GM18951 (cell line): ENCODE results near the gene ADGRL4.

Source experiments
- POLR2A ChIP-seq: IDR thresholded peaks from 4 replicates; pipeline ENCODE4 v1.6.1; 2011; ENCODE audit warnings: mild to moderate bottlenecking; ENCODE audit not compliant: insufficient read length, insufficient read depth; ENCODE audit errors: extremely low read depth
- in situ Hi-C: fragments of 300-500 bp; cut with MboI; formaldehyde crosslinking; loops from one replicate; pipeline ENCODE4 v1.12.0; 2022; ENCODE audit warnings: low sequenced_read_pairs, mixed read lengths, inconsistent platforms; ENCODE audit not compliant: unreplicated experiment

ADGRL4 gene

DNA sequence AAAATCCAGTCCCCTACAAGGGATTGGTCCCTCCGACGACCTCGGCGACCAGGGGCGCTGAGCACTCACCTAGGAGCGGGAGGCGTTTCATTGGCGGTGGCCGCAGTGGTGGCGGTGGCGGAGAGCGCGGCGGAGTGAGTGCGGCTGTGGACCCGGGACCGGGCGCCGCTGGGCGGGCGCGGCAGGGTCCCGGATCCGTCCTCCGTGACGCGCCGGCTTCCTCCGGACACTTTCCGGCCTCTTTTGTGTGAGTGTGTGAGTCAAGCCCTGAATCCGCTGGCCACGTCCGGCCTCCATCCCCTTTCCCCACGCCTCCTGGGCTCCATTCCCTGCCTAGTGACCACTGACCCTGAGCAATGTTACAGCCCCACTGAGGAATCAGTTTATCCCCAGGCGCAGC, at the start of gene ADGRL4:
Gene ADGRL4 (minus strand): TSS at position 167 of the 400 bp plus-strand sequence. CDS start 76 bp downstream, at position 91.
- in situ Hi-C loops = no loop called here
- no peak for TF ChIP-seq POLR2A

DNA sequence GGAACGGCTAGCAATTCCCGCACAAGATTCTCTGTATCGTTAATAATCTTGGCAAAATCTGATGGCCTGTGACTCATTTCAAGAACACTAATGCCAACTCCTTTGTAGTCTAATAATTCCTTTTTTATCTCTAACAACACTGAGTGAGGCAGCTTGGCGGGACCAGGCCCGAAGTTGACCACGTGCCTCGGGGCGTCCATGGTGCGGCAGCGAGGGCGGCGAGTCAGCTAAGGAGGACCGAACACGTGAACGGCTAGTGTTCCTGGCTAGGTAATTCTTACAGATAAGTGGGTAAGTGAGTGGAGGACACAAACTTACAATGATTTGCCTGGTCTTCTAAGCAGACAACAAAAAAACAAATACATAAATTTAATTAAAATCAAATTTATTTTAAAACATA, 49.3 kb upstream of the ADGRL4 start:
- TF ChIP-seq POLR2A = no peak
- in situ Hi-C loops = no loop called here

DNA sequence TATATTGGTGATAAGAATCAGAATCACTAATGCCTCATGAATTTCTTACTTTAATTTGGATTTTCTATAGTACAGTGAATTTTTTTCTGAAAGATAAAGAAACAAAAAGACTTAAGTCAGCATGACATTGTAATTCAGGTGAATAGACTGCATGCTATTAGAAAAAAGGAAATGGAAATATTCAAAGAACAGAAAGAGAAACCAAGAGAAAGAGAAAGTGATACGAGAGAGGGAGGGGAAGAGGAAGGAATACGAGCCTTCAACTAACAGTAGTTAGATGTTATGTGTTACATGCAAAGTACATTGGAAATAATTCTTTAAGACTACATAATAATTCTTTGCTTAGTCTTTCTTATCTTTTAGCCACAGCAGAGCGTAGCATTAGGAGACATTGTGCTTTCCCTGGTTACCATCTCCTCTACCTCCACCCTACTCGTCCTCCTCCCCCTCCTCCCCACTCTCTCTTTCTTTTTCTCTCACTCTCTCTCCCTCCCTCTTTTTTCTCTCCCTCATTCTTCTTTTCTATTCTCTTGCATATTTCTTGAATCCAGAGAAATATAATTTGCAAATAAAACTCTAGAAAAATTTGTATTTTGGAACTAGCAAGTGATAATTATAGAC, 46.4 kb upstream of the ADGRL4 start:
- in situ Hi-C loops = no loop called here
- no peak for TF ChIP-seq POLR2A

GRCh38 chr1:79044974-79045650, 38.6 kb upstream of the ADGRL4 start:
- no peak for TF ChIP-seq POLR2A
- in situ Hi-C loops = no loop called here

- in situ Hi-C loops = no loop called here
These were observed 37.0 kb upstream of the ADGRL4 start for GRCh38 chr1:79043506-79043905.

DNA sequence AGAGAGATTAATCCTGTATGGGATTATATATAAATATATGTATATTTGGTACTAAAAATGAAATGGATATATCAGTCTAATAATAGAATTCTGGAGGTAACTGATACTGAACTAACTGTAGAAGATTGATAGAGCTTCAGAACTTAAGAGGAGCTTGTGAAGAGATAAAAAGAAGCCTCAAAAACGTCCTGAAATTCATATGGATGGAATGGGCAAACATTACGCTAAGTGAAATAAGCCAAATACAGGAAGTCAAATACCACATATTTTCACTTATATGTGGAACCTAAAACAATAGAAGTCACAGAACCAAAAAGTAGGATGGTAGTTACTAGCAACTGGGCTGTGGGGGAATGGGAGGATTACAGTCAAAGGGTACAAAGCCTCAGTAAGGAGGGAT, 36.0 kb upstream of the ADGRL4 start:
- in situ Hi-C loops = no loop called here
- no peak for TF ChIP-seq POLR2A

More at GRCh38 chr1:79043506-79043905, 37.0 kb upstream of the ADGRL4 start:
- no peak for TF ChIP-seq POLR2A

DNA sequence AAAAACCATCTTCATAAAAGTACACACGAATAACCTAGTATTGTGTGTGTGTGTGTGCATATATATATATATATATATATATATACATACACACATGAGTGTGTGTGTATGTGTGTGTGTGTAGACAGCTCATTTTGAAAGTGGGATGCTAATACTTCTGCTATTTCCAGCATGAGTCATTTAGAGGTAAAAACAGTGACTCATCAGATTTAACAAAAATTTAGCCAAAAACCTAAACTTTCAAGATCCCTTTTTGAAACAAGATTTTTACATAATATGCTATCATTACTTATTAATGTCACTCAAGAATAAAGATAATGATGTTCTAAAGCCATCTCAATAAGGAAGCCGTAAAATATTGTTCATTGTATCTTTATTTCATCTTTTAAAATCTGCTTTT, 35.6 kb upstream of the ADGRL4 start:
- in situ Hi-C loops = no loop called here
- TF ChIP-seq POLR2A = no peak

GRCh38 chr1:79041666-79042065, 35.1 kb upstream of the ADGRL4 start:
- in situ Hi-C loops = no loop called here
- no peak for TF ChIP-seq POLR2A

DNA sequence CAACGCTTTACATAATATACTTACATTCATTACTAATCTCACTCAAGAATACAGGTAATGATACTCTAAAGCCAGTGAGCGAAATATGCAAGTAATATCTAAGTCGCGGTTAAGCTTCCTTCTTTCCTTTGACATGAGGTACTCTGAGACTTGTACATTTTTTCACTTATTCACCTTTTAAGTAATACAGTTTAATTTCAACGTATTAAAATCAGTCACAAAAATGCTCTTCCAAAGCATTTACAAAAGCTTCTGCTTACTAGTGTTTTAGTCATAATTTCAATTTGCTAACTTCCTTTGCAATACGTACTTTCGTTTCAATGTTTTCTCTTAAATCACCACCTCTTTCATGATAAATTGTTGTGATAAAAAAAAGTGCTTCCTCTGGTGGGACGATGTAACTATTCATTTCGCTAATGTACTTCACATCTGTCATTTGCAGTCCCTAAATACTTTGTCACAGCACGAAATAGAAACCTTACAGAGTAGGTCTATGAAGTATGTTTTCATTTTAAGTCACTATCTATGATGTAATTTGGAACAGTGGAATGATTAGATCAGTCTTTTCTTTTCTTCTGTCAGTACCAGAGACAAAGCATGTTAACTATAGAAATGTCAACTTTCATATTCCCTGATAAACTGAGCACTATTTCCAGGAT, 34.0 kb upstream of the ADGRL4 start:
- in situ Hi-C loops = no loop called here
- TF ChIP-seq POLR2A = no peak

GRCh38 chr1:79037085-79037484, 30.6 kb upstream of the ADGRL4 start:
- no peak for TF ChIP-seq POLR2A
- in situ Hi-C loops = no loop called here

DNA sequence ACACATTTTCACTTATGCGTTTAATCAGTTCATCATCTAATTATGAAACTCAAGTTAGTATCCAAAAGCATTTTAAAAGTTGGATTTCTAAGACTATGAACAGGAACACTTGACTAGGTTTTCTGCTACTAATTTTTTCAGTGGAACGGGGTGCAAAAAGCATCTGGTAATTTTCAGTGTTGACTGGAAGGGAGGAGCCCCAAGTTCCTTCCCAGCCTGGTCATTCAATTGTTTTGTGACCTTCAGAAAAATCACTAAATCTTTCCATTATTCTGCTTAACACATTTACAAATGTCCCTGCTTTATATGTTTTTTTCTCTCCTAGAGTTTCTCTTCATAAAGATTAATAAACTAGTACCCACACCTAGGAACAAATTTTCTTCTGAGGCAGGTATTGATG, 6.0 kb upstream of the ADGRL4 start:
- in situ Hi-C loops = no loop called here
- TF ChIP-seq POLR2A = no peak

- TF ChIP-seq POLR2A = no peak
- in situ Hi-C loops = no loop called here
These were observed 4.1 kb upstream of the ADGRL4 start for GRCh38 chr1:79010589-79010988.

GRCh38 chr1:79005945-79006344, 585 bp downstream of the ADGRL4 start:
- in situ Hi-C loops = no loop called here
- TF ChIP-seq POLR2A = no peak

DNA sequence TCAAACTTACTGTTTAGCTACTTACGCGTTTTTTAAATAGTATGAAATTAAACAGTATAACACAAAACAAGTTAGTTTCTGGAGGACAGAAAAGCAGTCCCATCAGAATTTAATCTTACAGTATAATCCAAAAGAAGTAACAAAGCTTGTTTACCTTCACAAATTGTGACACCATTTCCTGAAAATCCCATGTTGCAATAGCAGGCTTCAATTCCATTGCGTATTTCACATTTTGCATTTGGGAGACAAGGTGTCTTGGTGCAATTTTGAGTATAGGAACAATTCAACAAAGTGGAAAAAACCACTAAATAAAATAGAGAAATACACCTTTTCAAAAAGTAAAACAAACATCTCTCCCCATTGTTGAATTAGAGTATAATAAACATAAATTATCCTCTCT, 1.6 kb downstream of the ADGRL4 start:
- in situ Hi-C loops = no loop called here
- no peak for TF ChIP-seq POLR2A
